Measurements from ENCODE around the gene PLXND1.
A peak's percentile ranks its signal among the peaks of the same experiment; 100 is the strongest.

Gene PLXND1

GRCh38 chr3:129600348-129600747 lies 6.1 kb downstream of the PLXND1 start:
- DNase-seq, result no peak

DNA sequence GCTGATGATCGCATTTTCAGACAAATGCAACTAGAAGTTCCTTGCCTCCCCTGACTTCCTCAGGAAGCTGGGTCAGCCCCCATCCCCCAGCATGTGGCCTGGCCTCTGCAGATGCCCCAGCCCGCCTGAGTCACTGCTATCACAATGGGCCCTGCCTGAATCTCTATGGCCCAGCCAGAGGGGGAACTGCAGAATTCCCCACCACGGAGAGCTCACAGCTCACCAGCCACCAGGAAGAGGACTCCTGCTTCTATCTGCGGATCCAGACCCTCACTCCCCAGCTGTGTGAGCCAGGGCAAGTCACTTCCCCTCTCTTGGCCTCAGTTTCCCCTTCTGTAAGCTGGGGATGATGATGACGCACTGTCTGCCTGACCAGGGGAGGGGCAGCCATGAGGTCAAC lies 6.9 kb downstream of the PLXND1 start:
- no peak for DNase-seq

- DNase-seq, result no peak
Observed at GRCh38 chr3:129599073-129599472, 7.4 kb downstream of the PLXND1 start.

- DNase-seq, result no peak
Observed at GRCh38 chr3:129598484-129598883, 8.0 kb downstream of the PLXND1 start.

GRCh38 chr3:129598000-129598381 lies 8.5 kb downstream of the PLXND1 start:
- DNase-seq, result no peak

DNA sequence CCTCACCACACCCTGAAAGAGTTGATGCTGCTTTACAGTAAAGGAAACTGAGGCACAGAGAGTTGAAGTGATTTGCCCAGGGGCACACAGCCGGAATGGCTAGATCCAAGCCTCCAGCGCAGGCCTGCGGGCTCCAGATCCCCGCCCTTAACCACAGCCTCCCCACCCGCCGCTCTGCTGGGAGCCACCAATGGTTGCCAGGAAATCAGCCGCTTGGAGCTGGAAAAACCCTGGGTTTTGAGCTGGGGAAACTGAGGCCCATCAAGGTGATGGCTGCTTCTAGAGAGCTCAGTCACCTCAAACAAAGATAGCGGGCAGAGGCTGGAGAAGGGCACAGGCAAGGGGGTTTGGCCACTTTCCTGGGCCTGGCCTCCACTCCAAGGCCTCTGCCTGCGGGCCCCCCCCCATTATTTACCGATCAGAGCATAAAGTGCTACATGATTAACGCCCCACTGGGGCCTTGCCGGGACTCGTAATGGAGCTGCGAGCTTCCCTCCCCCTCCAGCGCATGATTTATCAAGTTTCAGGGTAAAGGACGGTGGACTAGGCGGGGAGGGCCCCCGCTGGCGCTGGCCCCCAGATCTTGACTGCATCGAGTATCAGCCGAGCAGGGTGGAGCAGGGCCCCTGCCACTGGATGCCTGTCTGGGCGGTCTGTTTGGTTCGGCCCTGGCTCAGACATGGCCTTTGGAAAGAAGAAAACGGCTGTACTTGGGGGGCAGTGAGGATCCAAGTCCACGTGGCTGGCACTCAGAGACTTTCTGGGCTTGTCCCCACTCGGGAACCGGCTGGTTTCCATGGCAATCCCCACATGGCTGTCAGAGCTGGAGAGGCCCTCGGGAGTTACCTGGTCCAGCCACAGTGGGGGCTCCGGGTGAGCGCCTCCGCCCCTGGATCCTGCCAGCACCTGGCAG lies 9.1 kb downstream of the PLXND1 start:
- peak; percentile 75 for DNase-seq

GRCh38 chr3:129596194-129597086 lies 10.0 kb downstream of the PLXND1 start:
- peak; percentile 87 for DNase-seq

- DNase-seq, result no peak
Observed at GRCh38 chr3:129595544-129596193, 10.8 kb downstream of the PLXND1 start.

GRCh38 chr3:129594907-129595390 lies 11.5 kb downstream of the PLXND1 start:
- no peak for DNase-seq

DNA sequence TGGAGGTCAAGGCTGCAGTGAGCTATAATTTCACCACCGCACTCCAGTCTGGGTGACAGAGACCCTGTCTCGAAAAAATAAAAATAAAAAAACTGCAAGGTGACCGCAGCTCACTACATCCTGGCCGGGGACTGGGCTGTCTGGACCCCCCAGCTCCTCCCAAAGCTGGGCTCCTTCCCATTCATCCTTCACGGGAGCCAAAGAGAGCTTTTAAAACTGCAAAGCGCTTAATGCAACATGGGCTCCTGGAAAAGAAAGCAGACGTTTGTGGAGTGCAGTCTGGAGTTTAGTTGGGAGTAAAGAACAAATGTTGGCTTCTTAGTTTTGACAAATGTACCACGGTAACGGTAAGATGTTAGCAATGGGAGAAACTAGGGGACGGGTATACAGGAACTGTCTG lies 12.1 kb downstream of the PLXND1 start:
- DNase-seq, result no peak

GRCh38 chr3:129593595-129594339 lies 12.7 kb downstream of the PLXND1 start:
- peak; percentile 33 for DNase-seq

- DNase-seq, result no peak
Observed at GRCh38 chr3:129593230-129593594, 13.3 kb downstream of the PLXND1 start.

- peak; percentile 72 for DNase-seq
Observed at GRCh38 chr3:129592381-129593131, 13.9 kb downstream of the PLXND1 start.

GRCh38 chr3:129591932-129592331 lies 14.5 kb downstream of the PLXND1 start:
- no peak for DNase-seq

DNA sequence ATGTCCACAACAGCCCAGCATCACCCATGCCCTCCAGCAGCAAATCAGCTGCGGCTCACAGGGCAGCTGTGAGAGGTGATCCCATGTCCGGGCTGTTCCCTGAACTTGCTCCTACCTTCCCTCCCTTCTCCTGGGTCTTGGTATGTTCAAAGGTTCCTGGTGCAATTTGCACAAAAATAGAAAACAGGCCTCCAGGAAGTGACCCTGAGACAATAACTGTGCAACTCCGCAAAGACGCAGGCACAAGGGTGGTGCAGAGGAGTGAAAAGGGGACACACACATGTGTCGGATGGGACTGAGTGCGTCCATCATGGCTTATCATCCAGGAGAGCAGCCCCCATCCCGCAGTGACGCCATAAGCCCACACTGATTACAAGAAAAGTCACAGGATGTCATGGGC lies 16.3 kb downstream of the PLXND1 start:
- no peak for DNase-seq

DNA sequence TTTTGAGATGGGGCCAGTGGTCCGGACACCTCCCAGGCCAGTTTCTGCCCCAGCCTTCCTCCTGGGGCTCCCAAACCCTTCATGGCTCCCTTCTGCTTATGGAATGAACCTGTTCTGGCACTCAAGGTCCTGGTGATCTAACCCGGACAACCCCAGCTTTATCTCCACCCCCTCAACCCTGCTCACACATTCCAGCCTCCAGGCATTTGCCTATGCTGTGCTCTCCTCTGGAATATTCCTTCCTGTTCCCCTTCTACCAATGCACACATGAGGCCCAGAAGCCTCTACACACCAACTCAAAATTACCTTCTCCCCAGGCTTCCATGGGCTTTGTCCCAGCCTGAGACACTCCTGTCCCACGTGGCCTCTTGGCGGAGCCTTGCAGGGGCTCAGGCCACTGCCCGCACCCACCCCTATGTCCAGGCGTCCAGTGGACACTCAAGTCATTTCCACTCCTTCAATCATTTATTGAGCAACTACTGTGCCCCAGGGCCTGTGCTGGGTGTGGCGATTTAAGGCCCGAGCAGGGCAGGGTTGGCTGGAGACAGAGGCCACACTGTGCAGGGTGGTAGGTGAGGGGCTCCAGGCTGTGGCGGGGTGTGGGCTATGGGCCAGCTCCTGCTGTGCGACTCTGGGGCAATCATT lies 18.8 kb downstream of the PLXND1 start:
- DNase-seq, result no peak

GRCh38 chr3:129586746-129587430 lies 19.6 kb downstream of the PLXND1 start:
- DNase-seq, result no peak

- DNase-seq, result no peak
Observed at GRCh38 chr3:129585949-129586657, 20.4 kb downstream of the PLXND1 start.

- no peak for DNase-seq
Observed at GRCh38 chr3:129584631-129585030, 21.8 kb downstream of the PLXND1 start.

DNA sequence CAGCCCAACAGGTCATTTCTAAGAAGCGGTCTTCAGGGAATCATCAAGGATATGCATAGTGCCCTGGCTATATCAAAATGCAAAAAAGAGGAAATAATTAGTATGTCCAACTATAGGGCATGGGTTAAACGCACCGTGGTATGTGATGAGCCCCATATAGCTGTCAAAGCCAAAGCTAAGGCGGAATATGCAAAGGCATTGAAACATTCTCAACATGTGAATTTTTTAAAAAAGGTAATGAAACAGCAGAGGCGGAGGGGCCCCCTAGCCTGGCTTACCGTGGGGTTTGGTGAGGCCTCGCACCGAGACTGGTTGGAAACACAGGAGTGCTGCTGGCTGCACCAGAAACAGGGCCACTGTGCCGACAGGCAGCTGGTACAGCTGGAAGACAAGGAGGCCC lies 23.2 kb downstream of the PLXND1 start:
- no peak for DNase-seq

Data from midbrain (tissue), 1 donor.